ENCODE data around the gene MSI2. TPM values are rescaled to one million over a fixed set of nuclear protein-coding genes. Genes with fewer than 3 reads are reported as not detected.

The MSI2 gene
- total RNA-seq, 3 donors from 2014 or later: 13.4 to 89.1 (median 71.1) TPM

DNA sequence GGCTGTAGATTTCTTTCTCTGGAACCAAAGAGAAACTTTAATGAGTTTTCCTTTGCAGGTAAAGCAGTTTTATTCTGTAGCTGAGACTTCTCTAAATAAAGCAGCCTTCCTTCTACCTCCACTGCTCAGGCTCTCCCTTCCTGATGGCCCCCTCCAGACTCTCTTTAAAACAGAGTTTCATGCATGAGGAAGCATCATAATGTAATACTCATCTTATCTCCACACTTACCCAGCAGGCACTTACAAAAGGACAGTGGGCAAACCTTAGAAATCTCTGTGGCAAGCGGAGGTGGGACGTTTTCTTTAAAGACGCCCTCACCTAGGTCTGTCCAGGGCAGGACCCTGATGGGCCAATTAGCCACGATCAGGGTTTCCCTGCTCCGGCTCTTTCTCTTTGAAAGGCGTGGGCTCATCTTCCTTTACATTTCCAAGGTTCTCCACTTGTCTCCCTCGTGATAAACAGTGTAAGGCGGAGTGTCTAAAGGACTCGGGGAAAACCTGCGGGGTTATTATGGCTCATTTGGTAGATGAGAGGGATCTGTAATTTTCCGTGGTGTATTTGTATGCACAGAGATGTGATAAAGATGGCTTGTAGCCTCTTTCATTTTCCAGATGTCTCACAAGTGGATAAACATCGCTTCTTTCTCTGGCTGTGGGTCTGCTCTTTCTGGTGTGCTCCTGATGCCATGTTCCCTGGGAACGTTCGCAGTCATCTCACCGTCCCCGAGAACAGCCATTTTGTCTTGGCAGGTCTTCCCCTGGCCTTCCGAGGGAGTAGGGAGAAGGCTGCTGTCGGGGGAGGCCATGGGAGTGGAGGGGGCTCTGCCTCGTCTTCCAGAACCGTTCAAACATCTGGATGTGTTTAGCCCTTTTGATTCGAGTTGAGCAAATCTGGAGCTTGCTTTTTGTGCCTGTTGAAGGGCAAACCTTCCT is 249.8 kb downstream of the MSI2 start:
- Histone ChIP-seq H3K4me3 (peak overlapping the region in 1 of 3 donors; percentile 7), H3K4me1 (no peaks in the 10 kb centered on the region), H3K36me3 (no peaks in the 10 kb centered on the region), H3K9me3 (no peaks in the 10 kb centered on the region), H3K27ac (peak overlapping the region; percentile 36 to 56), H3K27me3 (no peaks in the 10 kb centered on the region)
- no peak for DNase-seq (ENCODE audit: low spot score in 2 of 2)
- intact Hi-C loops (cut with DNase I; ENCODE audit: low total_unique reads): no loop called here
- no peak for TF ChIP-seq POLR2A (IDR thresholded peaks at IDR 0.05)
- TF ChIP-seq POLR2AphosphoS5 (IDR thresholded peaks at IDR 0.05): no peak
- TF ChIP-seq, protein P1, sequence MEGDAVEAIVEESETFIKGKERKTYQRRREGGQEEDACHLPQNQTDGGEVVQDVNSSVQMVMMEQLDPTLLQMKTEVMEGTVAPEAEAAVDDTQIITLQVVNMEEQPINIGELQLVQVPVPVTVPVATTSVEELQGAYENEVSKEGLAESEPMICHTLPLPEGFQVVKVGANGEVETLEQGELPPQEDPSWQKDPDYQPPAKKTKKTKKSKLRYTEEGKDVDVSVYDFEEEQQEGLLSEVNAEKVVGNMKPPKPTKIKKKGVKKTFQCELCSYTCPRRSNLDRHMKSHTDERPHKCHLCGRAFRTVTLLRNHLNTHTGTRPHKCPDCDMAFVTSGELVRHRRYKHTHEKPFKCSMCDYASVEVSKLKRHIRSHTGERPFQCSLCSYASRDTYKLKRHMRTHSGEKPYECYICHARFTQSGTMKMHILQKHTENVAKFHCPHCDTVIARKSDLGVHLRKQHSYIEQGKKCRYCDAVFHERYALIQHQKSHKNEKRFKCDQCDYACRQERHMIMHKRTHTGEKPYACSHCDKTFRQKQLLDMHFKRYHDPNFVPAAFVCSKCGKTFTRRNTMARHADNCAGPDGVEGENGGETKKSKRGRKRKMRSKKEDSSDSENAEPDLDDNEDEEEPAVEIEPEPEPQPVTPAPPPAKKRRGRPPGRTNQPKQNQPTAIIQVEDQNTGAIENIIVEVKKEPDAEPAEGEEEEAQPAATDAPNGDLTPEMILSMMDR (IDR thresholded peaks at IDR 0.05): no peak

DNA sequence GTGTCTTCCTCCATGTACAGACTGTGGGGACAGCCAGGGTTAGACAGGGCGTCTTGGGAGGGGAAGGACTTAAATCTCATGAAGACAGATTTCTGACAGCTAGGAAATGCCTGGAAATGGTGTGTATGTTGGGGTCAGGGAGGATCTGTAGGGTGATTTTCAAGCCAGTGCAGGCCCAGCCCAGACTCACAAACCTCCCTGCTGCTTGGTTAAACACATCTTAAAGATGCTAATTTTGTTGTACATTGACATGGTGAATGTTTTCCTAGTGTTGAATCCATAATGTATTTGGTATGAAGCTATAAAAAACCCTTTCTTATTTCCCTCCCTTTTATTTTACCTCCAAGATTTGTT is 250.4 kb downstream of the MSI2 start:
- TF ChIP-seq POLR2A (IDR thresholded peaks at IDR 0.05) (no peak), POLR2AphosphoS5 (IDR thresholded peaks at IDR 0.05) (no peak)
- TF ChIP-seq, protein P1 (IDR thresholded peaks at IDR 0.05): no peak
- peak overlapping the region; percentile 36 to 56 for H3K27ac ChIP-seq
- no peaks in the 10 kb centered on the region for H3K27me3 ChIP-seq
- no peaks in the 10 kb centered on the region for H3K36me3 ChIP-seq
- intact Hi-C loops (cut with DNase I; ENCODE audit: low total_unique reads): no loop called here
- DNase-seq (ENCODE audit: low spot score in 2 of 2): no peak
- peak overlapping the region in 1 of 3 donors; percentile 7 for H3K4me3 ChIP-seq
- H3K9me3 ChIP-seq: no peaks in the 10 kb centered on the region
- no peaks in the 10 kb centered on the region for H3K4me1 ChIP-seq

DNA sequence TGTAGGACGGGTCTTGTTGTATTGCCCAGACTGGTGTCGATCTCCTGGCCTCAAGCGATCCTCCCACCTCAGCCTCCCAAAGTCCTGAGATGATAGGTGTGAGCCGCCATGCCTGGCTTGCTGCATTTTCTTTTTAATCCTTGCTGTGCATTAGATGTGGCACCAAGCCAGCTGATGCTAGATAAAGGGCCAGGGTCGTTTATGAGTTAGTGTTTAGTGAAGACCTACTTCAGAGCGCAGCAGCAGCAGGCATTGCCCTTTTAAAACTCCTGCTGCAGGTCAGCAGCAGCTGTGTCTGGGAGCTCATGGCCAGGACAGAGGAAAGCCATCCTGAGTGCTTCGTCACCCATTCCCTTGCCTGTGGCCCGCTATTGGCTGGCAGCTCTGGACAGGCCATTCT is 251.5 kb downstream of the MSI2 start:
- Histone ChIP-seq H3K9me3 (no peaks in the 10 kb centered on the region), H3K27ac (peak overlapping the region in 1 of 2 donors; percentile 56), H3K4me1 (no peaks in the 10 kb centered on the region), H3K4me3 (no peak overlapping the region), H3K27me3 (no peaks in the 10 kb centered on the region), H3K36me3 (no peaks in the 10 kb centered on the region)
- intact Hi-C loops (cut with DNase I; ENCODE audit: low total_unique reads): no loop called here
- DNase-seq (ENCODE audit: low spot score in 2 of 2): no peak
- TF ChIP-seq POLR2A (IDR thresholded peaks at IDR 0.05): no peak
- TF ChIP-seq, protein P1 (IDR thresholded peaks at IDR 0.05): no peak
- no peak for TF ChIP-seq POLR2AphosphoS5 (IDR thresholded peaks at IDR 0.05)

DNA sequence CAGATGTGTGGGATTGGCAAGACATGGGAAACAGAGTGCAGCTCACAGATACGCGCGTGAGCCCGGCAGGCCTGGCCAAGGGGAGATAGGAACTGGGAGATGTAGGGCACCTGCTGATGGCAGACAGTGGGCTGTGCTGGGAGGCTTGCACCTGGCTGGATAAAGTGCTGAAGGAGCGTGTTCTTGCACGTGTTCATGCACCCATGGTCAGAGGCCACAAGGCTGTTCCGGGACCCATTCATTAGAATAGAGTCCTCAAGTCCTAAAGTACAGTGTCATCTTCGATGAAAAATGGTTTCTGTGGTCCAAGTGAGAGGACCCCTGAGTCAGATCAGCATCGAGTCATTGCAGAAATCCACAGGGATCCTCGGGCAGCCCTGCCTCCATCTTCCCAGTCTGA is 252.3 kb downstream of the MSI2 start:
- no peaks in the 10 kb centered on the region for H3K36me3 ChIP-seq
- intact Hi-C loops (cut with DNase I; ENCODE audit: low total_unique reads): no loop called here
- no peaks in the 10 kb centered on the region for H3K4me1 ChIP-seq
- no peaks in the 10 kb centered on the region for H3K9me3 ChIP-seq
- no peak overlapping the region for H3K4me3 ChIP-seq
- TF ChIP-seq, protein P1 (IDR thresholded peaks at IDR 0.05): no peak
- TF ChIP-seq POLR2A (IDR thresholded peaks at IDR 0.05): no peak
- no peak for TF ChIP-seq POLR2AphosphoS5 (IDR thresholded peaks at IDR 0.05)
- no peak overlapping the region for H3K27ac ChIP-seq
- DNase-seq (ENCODE audit: low spot score in 2 of 2): no peak
- H3K27me3 ChIP-seq: no peaks in the 10 kb centered on the region

DNA sequence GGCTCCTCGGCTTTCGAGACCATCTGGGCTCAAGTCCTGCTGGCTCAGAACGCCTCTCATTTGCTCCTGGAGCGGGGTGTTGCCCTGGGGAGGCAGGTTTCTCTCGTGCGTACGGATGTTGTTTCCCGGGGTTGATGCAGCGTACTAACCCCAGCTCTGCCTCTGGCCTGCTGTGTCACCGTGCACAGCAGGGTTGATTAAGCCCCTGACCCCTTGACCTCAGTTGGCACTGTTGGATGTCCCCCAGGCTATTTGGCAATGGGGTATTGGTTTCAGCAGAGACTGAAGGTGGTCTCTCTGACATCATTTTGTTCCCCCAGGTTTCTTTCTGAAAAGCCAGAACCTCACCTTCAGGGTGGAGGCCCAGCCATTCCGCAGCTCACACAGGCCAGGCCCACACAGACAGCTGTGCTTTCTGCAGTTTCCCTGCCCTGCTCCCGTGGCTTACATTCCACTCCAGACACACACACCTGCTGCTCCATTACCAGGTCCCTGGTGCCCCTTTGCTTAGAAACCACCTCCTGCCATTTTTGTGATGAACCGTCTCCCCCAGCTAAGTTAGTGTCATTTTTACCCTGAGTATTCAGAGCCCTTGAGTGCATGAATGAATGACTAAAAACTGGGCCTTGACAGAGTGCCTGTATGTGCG is 255.3 kb downstream of the MSI2 start:
- Histone ChIP-seq H3K36me3 (no peaks in the 10 kb centered on the region), H3K4me1 (no peaks in the 10 kb centered on the region), H3K27me3 (no peaks in the 10 kb centered on the region), H3K9me3 (no peaks in the 10 kb centered on the region), H3K27ac (no peak overlapping the region), H3K4me3 (no peak overlapping the region)
- DNase-seq (ENCODE audit: low spot score in 2 of 2): no peak
- intact Hi-C loops (cut with DNase I; ENCODE audit: low total_unique reads): loop anchor here (1.0 kb wide), 1 partner anchor 30 kb away; no protein-coding TSS in a partner anchor
- TF ChIP-seq, protein P1 (IDR thresholded peaks at IDR 0.05): no peak
- TF ChIP-seq POLR2AphosphoS5 (IDR thresholded peaks at IDR 0.05) (no peak), POLR2A (IDR thresholded peaks at IDR 0.05) (no peak)
